Forelimb muscle (tissue), 1 donor: ENCODE results near the gene NEAT1. TPM values are rescaled to one million over a fixed set of nuclear protein-coding genes. Genes with fewer than 3 reads are reported as not detected.

Experiments
- DNase-seq: peaks from one replicate; pipeline ENCODE4 v3.0.0-alpha.2; 2013; ENCODE audit warnings: low read depth
- polyA plus RNA-seq: library from polyadenylated mRNA; unstranded; fragments of 120-200 nt; gene quantifications from one replicate; pipeline ENCODE4 v1.2.1, GENCODE V29; 2013; ENCODE audit not compliant: insufficient read length

The NEAT1 gene
- polyA plus RNA-seq, 1 donor: 94.1 TPM

DNA sequence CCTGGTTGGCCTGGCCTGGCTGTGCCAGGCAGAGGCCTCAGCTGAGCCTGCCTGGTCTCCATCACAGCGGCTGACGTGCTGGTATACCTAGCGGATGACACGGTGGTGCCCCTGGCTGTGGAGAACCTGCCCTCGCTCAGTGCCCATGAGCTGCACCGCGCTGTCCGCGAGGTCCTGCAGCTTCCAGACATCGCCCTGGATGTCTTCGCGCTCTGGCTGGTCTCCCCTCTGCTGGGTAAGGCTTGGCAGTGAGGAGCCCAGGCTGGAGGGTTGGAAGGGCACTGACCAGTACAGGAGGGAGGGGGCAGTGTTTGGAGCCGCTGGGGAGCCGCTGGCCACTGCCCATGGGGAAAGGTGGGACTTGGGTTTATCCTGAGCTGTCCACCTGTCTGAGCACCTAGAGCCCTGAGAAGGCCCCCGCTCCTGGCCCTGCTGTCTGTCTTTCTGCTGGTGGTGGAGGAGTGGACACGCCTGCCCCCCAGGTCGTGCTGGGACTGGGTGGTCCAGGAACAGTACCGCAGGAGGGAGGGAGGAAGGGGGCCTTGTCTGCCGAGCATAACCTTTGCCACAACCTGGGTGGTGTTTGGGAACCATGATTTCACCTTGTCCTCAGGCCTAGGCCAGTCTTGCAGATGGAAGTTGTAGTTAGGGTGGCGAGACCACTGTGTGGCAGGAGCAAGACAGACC is 33.2 kb upstream of the NEAT1 start:
- no peak for DNase-seq

GRCh38 chr11:65390099-65390941 is 32.3 kb upstream of the NEAT1 start:
- DNase-seq: no peak

DNA sequence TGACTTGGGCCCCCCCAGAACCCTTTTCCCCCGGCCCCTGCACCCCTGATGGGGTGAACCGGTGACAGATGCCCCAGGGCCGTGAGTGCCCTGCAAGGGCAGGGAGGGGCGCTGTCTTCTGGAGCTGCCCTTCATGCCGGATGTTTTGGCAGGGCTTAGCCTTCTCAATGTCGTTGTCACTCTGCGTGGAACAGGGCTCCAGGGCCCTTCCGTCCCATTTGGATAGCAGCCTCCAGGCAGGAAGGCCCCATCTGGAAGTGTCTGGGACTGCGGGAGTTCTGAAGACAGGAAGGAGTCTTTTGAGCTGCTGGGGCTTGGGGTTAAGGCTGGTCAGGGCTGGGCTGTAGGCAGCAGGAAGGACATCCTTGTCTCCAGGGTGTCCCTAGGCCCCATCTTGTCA is 31.6 kb upstream of the NEAT1 start:
- no peak for DNase-seq

DNA sequence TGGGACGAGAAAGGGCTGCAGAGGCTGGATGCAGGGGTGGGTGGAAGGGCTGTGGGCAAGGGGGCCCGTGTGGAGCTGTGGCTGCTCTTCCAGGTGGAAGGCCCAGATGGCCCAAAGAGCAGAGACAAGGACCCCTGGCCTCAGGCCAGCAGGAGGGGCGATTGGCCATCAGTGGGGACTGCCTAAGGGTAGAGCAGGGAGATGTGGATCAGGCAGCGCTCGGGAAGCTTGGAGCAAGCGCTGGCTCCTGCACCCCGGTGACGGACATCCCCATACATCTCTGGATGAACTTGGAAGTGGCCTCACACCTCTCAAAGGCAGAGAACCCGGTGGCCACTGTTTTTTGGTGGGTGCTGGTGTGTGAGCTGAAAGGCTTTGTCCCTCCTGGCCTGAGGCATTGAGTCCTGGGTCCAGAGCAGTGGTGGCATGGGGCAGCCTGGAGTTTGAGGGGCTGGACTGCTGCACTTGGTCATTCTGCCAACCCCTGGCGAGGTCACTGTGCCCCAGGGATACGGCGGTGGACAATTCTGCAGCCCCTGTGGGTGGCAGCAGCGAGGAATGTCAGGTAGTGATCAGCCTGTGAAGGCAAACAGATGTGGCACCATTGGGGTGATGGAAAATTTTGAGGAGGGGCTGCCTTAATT is 30.3 kb upstream of the NEAT1 start:
- no peak for DNase-seq

GRCh38 chr11:65392899-65393298 is 29.7 kb upstream of the NEAT1 start:
- DNase-seq: no peak

GRCh38 chr11:65393513-65394079 is 29.0 kb upstream of the NEAT1 start:
- DNase-seq: no peak

DNA sequence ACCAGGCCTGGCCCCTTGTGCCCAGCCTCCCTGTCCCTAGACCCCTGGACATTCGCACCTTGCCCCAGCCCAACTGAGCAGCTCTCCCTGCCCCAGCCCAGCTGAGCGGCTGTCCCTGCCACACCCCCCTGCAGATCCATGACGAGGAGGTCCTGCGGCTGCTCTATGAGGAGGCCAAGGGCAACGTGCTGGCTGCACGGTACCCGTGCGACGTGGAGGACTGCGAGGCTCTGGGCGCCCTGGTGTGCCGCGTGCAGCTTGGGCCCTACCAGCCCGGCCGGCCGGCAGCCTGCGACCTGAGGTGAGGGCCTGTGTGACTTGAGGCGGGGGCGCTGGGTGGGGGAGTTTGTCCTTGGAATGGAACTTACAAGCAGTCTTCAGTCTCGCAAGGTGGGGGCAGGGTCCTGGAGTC is 28.5 kb upstream of the NEAT1 start:
- no peak for DNase-seq

DNA sequence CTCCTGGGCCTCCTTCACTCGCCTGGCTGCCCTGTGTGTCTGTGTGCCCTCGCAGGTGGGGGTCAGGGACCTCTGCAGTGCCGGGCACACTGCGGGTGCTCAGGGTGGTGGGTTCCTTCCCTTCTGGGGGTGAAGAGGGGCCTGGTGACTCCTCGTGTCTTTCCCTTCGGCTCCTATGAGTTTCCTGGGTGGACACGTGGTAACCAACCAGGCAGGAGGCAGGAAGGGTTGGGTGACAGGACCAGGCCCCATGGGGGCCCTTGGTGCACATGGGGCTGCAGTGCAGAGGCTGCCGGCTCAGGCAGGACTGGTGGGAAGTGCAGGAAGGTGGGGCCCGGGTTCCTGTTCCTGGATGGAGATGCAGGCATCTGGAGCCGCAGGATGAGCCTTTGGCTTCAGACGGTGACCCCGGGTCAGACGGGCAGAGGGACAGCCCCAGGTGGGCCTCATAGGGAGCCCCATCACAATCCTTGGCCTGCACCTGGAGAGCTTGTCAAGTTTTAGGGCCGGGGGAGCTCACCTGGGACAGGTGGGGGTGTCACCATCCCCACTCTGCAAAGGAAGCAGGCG is 26.6 kb upstream of the NEAT1 start:
- DNase-seq: no peak

GRCh38 chr11:65396769-65397745 is 25.5 kb upstream of the NEAT1 start:
- DNase-seq: no peak

- DNase-seq: no peak
Observed at GRCh38 chr11:65398362-65398910, 24.2 kb upstream of the NEAT1 start.

DNA sequence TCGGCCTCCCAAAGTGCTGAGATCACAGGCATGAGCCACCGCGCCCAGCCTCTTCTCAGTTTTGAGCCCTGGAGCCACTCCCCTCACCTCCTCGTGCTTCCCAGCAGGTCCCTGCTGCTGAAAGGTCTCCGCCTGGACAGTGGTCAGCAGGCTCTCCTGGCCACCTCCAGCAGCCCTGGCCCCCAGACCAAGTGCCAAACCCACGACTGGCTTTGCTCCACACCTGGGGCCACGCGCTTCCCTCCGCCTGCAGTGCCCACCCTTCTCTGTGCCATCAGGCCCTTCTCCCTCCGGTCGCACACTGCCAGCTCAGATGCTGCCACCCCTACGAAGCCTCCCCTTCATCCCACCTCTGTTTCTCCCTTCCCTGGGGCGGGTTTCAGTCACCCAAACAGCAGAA is 23.3 kb upstream of the NEAT1 start:
- no peak for DNase-seq

DNA sequence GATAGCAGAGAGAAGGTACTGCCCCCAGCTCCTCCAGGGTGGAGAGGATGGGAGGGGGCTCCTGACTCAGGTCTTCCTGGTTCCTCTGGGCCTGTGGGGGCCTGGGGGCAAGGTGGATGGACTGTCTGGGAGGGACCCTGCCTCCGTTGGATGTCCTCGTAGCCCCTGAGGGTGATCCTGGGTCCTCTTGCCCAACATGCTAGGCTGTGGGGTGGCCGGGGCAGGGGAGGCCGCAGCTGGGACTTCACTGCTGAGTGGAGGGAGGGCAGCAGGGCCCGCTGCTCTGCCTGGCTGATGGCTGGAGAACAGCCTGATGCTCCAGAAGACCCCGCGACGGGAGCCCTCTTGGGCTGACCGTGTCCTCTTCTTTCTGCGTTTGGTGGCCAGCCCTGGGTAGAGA is 22.8 kb upstream of the NEAT1 start:
- DNase-seq: no peak

DNA sequence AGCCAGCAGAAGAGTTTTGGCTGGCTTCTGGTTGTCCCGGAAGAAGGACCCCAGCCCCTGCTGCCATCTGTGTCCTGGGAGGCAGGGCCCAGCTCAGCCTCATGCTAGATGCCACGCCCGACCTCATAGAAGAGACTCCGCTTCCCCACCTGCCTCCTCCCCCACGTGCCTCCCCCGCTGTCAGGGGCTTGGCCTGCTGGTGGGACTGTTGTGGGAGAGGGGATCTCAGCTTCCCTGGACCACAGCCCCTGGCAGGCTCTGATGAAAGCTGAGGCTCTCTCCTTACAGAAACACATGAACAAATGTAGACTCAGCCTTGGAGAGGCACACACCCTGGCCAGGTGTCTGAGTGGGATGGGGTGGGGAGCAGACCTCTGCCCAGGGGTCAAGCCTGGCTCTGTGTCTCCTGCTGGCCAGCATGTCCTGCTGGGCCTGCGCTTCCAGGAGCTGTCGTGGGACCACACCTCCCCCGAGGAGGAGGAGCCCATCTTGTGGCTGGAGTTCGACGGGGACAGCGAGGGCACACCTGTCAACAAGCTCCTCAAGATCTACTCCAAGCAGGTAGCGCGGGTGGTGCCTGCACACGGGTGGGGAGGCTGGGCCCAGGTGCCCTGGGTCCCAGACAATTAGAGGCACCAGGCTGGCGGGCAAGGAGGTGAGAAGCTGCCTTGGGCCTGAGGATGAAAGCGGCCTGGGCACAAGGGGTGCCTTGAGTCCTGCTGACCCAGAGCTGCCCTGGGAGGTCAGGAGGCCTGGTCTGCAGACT is 22.1 kb upstream of the NEAT1 start:
- no peak for DNase-seq

DNA sequence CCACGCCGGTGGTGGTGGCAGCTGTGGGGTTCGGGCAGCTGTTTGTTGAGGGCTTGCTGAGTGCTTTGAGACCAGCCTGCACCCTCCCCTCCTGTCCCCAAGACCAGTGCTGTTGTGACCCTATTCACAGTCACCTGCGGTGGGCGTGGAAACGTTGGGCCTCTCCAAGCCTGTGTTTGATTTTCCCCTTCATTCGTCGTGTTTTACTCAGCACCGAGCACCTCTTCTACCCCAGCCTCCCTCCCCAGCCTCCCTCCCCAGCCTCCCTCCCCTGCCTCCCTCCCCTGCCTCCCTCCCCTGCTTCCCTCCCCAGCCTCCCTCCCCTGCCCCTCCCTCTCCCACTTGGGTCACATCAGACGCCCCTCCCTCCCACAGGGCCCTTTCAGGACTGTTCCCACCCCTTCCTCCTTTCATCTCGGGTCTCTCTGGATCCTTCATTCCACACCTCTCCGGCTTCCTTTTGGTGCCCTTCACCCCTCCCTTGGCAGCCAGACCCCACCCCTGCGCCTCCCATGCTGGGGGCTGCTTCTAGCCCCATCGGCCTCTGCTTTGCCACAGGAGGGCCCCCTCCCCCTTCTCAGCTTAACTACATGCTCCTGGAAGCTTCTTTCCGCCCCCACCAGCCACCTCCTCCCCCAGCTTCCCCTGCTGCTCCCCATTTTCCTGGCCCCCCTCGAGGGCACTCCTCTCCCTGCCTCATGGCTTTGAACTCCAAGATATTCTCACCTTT is 21.4 kb upstream of the NEAT1 start:
- DNase-seq: no peak

GRCh38 chr11:65401803-65402248 is 20.8 kb upstream of the NEAT1 start:
- DNase-seq: no peak

DNA sequence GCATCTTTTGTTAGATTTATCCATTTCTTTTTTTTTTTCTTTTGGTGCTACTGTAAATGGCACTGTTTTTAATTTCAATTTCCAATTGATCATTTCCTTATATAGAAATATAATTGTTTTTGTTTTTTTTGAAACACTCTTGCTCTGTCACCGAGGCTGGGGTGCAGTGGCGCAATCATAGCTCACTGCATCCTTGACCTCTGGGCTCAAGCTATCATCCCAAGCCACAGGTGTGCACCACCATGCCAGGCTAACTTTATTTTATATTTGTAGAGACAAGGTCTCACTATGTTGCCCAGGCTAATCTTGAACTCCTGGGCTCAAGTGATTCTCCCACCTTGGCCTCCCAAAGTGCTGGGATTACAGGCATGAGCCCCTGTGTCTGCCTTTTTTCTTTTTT is 19.8 kb upstream of the NEAT1 start:
- no peak for DNase-seq

GRCh38 chr11:65403607-65404121 is 18.9 kb upstream of the NEAT1 start:
- no peak for DNase-seq

- DNase-seq: no peak
Observed at GRCh38 chr11:65404210-65404609, 18.4 kb upstream of the NEAT1 start.
